GM19193 (cell line): Measurements from ENCODE around the gene RHOXF2.
"Not testable (repeated sequence)": the region's sequence is repeated elsewhere in the genome, so short reads cannot be mapped to it uniquely, and the experiment has no call there.

Source experiments
- POLR2A ChIP-seq: IDR thresholded peaks from 4 replicates; pipeline ENCODE4 v1.6.1; 2011; ENCODE audit not compliant: insufficient read depth, insufficient read length; ENCODE audit errors: extremely low read depth

Gene RHOXF2, protein sequence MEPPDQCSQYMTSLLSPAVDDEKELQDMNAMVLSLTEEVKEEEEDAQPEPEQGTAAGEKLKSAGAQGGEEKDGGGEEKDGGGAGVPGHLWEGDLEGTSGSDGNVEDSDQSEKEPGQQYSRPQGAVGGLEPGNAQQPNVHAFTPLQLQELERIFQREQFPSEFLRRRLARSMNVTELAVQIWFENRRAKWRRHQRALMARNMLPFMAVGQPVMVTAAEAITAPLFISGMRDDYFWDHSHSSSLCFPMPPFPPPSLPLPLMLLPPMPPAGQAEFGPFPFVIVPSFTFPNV

DNA sequence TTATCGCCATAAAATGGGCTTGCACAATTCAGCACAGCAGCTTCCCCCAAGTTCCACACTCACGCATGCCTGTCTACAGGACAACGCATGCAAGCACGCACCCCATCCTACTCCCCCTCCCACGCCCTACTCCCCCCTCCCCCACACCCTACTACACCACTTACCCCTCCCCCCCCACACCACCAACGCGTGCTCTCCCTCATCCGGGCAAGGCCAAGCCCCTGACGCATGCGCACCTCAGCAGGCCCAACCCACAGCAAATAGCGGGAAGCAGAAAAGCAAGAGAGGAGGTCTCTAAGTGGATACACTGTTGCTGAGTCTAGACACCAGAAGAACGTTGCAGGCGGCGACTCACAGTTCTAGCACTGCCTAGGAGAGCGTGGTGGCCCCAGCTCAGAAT, at the start of gene RHOXF2:
Gene RHOXF2, plus strand, starts transcription at position 301 of the 400 bp plus-strand sequence. CDS start 138 bp downstream, outside the sequence.
- not testable (repeated sequence) for TF ChIP-seq POLR2A

DNA sequence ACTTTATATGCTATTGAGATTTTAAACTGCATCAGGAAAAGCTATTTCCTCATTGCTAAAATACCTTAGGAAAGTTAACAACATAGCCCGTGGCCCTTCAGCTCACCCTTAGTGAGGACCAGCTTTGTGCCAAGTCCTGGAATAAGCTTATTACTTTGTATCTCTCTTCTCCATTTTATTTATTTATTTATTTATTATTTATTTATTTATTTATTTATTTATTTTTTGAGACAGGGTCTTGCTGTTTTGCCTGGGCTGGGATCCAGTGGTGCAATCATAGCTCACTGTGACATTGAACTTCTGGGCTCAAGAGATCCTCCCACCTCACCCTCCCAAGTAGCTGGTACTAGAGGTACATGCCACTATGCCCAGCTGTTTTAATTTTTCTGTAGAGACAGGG, 49.0 kb upstream of the RHOXF2 start:
- TF ChIP-seq POLR2A, result no peak

DNA sequence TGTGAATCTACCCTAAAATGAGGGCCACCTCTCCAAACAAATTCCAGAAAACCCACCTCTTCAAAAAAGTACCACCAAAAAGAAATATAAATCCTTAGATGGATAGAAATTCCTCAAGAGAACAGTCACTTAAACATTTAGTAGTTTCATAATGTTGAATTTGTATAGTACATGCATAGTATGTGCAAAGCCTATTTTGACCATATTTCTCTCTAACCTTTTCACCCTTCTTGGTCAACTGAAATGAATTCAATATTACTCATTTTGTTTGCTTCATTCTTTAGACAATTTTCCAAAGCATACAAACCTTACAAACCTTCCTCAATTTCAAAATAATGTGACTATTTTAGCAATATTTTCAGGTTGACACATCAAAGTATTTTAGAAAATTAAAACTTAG, 46.8 kb upstream of the RHOXF2 start:
- no peak for TF ChIP-seq POLR2A

DNA sequence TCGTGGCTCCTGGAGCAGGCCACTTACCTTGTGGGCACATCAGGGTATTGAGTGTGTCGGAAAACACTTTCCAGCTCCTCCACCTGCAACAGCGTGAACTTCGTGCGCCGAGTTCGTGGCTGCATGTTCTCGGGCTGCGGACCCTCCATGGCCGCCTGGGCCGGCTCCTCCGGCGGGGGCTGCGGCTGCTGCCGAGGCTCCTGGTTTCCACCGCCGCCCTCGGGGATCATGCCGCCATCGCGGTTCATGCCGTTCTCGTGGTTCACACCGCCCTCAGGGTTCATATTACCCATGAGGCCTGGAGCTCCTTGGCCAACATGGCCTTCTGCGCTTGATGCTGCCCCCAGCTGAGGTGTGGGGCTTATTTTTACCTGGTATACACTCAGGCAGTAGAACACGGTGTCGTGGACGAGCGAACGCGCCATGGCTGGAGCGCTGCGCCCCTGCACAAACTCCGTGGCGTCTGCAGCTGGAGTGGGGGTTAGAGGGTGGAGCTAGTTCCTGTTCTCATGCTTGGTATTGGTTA, 42.9 kb upstream of the RHOXF2 start, which contains the start of gene RHOXF1:
Gene RHOXF1, minus strand, starts transcription at position 476 of the 526 bp plus-strand sequence. Its CDS starts 51 bp downstream, at position 425.
- no peak for TF ChIP-seq POLR2A

DNA sequence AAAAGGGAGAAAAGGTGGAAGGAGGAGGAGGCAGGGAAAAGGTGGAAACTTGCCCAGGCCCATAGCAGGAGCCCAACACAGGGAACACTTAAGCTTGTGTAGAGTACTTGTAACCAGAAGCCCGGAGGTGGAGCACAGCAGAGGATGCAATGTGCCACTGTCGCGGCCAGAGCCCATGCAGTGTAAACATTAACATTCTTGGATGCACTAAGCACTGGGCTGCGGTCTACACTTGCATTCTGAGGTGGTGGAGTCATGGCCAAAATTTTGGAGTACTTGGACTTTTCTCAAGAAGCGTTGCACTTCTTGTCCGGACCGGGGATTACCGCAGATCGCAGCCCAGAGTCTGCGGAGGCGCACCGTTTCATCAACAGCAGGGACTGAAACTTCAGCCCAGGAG, 38.2 kb upstream of the RHOXF2 start:
- TF ChIP-seq POLR2A, result no peak

DNA sequence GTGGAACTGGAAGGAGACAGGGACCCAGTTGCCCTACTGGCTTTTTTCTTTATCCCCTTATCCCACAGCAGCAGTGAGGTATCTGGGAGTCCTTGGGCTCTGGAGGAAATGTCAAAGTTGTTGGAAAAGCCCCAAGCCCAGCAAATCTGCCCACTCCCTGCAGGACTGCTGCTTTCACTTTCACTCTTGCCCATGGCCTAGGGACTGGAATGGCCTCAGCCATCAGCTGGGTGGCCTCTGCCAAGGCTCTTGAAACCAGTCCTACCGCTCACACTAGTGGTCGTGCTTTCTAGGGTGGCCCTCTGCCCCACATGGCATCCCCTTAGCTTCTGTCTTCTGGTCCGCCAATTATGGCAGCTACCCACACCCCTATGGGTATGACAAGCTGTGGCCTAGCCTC, 33.0 kb upstream of the RHOXF2 start:
- no peak for TF ChIP-seq POLR2A

DNA sequence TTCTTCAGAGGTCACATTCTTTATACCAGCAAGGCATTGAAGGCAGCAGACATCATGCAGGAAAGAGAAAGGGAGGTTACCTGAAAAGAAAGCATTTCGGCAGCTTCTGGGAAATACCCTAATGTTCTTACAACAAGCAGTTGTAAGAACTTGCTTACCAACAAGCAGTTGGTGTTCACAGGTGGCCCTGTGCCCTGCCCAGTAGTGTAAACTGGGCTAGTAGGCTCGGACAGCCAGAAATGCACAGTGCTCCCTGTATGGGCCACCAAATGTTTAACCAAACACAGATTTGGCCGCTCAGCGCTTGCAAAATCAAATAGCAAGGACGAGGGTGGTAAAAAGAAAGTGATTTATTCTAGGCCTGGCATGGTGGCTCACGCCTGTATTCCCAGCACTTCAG, 22.3 kb upstream of the RHOXF2 start:
- TF ChIP-seq POLR2A, result no peak

DNA sequence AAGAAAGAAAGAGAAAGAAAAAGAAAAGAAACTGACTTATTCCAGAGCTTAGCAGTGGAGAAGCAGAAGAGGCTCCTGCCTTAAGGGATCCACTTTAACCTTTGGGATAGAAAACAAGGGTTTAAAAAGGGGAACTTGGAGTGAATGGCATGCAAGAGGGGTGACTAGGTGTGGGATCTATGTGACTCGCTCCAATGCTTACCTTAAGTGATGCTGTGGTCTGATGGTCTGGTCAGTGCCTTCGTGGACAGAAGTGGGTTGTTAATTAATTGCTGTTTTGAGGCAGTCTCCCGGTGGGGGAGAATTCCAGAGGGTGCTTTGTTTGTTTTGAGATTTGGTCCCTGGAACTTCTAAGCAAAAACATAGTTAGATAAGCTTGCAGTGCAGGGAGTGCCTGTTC, 21.6 kb upstream of the RHOXF2 start:
- no peak for TF ChIP-seq POLR2A

DNA sequence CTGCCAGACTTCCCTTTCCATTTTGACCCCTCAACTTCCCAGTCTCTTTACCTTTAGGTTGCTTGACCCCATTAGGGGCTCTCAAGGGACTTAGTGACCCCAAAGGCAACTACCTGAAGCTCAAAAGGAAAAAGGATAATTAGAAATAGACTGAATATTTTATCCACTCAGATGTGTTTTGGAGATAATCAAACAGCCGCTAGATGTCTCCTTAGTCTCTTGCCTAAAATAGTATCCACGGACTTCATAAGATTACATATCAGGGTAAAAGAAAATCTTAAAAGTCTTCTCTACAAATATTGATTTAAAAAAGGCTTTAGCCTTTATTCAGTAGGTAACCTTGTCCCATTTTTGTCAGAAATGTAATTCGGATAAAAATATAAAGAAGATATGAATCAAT, 21.0 kb upstream of the RHOXF2 start:
- TF ChIP-seq POLR2A, result no peak

DNA sequence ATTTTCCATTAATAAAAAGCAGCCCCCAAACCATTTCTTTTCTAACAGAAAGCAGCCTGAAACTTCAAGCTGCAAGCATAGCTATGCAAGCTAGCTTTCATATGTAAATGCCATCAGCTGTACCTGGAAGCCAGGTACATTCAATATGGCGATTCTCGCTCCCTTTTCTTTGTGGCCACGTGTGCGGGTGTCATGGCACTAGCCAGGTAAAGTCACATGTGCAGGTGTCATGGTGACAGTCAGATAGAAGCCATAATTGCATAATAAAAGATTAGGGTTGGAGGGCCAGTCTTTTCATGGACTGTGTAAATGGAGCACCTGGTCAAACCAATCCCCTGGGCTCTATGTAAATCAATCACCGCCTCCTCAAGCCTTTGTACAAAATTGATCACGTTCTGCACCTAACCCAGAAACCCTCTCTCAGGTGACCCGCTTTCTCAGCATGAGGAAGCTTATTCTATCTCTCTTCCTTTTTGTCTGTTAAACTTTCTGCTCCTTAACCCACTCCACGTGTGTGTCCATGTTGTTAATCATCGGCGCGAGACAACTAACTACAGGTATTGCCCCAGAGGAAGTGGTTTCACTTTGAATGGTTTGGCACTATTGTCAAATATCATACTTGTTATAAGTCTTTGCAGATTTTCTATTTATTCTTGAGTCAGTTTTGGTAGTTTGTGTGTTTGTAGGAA, 18.0 kb upstream of the RHOXF2 start:
- TF ChIP-seq POLR2A, result no peak

DNA sequence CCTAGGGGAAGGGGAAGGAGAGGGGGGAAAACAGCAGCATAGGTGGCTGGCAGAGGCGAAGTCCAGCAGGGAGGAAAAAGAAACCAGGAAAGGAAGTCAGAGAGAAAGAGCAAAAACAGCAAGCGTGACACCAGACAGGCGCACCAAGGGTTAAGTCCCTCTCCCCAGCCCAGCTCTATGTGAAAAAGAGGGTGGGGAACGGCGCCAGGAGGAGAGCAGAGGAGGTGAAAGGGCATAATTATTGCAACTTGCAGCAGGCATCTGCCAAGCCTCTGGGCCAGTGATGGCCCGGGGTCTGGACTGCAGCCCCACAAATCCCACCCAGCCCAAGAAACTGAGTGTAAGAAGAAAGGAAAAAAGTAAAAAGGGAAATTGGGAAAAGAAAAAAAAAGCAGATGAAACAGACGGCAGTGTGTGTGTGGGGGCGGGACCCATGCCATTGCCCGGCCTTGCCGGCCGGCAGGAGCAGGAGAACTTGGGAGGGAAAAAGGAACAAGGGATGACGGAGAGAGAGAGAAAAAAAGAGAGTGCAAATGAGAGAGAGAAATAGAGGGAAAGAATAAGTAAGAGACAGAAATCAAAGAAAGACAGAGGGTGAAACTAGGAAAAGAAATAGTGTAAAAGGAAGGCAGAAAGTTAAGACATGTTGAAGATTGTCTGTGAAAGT, 14.1 kb upstream of the RHOXF2 start:
- TF ChIP-seq POLR2A, result no peak

DNA sequence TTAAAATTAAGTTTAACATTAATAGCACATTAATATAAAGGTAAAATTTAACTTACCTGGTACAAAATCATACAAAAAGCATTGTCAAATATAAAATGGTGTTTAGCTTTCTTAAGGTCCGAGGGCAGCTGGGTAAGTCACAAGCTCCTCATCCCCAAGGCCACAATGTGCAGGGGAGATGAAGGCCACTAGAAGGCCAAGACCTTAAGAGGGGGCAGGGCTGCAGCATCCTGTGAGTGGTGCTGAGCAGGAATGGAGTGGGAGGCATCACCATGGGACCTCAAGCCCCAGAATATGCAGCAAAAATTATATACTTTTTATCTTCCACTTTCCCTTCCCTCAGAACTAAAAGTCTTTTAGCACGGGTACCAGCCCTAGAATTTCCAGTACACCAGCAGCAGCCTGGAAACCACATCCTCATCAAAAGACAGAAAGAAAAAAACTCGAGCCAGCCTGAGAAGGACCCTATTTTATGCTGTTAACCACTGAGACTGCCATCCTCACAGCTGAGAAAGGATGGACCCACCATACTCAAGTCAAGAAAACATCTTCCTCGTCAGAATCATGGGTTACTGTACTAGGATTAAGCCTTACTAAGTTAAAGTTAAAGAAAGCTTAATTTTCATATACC, 13.0 kb upstream of the RHOXF2 start:
- TF ChIP-seq POLR2A, result no peak

DNA sequence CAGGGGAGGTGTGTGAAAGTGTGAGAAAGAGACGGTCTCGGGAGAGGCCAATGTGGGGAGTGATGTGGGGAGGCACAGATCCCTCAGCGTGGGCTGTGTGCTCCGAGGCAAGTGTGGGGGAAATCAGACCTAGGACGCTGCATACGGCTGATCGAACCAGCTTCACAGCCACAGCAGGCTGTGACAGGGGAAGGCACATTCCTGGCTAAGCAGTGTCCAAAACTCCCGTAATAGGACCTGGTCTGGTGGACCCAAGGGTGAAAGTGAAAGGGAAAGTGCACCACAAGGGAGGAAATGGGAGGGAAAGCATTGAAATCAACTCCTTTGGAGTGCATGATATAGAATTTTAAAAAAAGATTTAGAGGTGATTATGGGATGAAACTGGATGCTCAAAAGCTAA, 10.9 kb upstream of the RHOXF2 start:
- TF ChIP-seq POLR2A, result no peak

DNA sequence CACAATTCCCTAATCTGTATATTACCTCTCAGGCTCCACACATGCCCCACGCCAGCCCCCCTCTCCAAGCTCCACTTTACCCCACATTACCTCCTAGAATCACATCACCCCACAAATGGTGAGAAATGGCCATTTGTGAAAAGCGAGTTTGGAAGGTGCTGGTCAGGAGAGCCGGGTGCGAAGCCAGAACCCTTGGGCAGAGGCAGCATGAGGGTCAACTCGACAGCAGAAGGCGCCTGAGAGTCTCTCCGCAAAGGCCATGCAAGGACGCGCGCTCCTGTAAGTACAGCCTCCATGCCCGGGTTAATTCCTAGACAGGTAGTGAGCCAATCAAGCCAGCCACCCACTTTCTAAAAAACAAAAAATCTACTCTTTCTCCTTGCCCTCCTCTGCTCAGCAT, 42.4 kb downstream of the RHOXF2 start:
- TF ChIP-seq POLR2A, result no peak
